HTR-8/SVneo (cell line): ENCODE results near the gene NAT9.
A peak's percentile ranks its signal among the peaks of the same experiment; 100 is the strongest.

Source experiments
- DNase-seq: peaks from one replicate; pipeline ENCODE4 v3.0.0; 2011; ENCODE audit warnings: low spot score, mixed read lengths; ENCODE audit not compliant: insufficient read length
- FAIRE-seq: peaks from 2 replicates; lab custom pipeline; 2011; peaks lifted over from hg19 to GRCh38; lab: Jason Lieb, UNC

Gene NAT9

GRCh38 chr17:74749279-74750038, 26.7 kb downstream of the NAT9 start:
- FAIRE-seq: peak; percentile 69
- DNase-seq: peak; percentile 74

- DNase-seq: peak; percentile 97
- FAIRE-seq: peak; percentile 46
These were observed 27.4 kb downstream of the NAT9 start, which contains the start of gene NHERF1 for GRCh38 chr17:74748529-74749278. Gene NHERF1 (plus strand): TSS chr17:74748628. CDS start chr17:74748847, 219 bp downstream.

DNA sequence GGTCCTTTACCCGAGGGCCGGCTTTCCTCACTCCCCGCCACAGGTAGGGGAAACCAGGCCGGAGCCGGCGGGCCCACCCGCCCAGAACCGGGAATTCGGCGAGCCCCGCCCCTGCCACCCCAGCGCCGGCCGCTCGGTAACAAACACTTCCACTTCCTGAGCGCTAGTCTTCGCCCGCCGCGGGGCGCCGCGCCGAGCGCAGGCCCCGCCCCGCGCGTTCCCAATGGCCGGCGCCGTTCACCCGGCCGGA, 27.9 kb downstream of the NAT9 start:
- DNase-seq (no peak), FAIRE-seq (peak; percentile 83)

- DNase-seq: no peak
These were observed 29.2 kb downstream of the NAT9 start for GRCh38 chr17:74746922-74747321.

GRCh38 chr17:74746376-74746775, 29.8 kb downstream of the NAT9 start:
- DNase-seq (no peak), FAIRE-seq (no peak)

More at GRCh38 chr17:74746922-74747321, 29.2 kb downstream of the NAT9 start:
- FAIRE-seq: no peak

GRCh38 chr17:74745548-74746177, 30.5 kb downstream of the NAT9 start:
- FAIRE-seq (no peak), DNase-seq (no peak)

DNA sequence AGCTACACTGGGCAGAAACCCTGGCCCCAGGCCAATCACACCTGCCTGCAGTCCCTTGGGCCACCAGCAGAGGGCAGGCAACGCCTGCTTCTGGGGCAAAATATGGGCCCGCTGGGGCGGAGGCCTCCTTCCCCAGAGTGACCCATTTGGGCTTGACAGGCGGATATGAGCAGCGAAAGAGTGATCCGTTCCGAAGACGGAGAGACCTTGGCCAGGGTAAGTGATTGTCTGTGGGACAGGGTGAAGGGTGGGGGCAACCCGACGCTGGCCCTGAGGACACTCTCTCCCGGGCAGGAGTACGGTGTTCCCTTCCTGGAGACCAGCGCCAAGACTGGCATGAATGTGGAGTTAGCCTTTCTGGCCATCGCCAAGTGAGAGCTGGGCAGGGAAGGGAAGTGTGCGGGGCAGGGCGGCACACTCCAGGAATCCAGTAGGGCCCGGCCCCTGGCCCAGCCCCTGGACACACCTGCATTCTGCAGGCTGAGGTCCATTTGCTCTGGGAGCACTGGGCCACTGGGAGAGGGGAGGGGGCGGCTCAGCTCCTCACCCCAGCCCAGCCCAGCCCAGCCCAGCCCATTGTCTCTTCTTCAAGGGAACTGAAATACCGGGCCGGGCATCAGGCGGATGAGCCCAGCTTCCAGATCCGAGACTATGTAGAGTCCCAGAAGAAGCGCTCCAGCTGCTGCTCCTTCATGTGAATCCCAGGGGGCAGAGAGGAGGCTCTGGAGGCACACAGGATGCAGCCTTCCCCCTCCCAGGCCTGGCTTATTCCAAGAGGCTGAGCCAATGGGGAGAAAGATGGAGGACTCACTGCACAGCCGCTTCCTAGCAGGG, 31.2 kb downstream of the NAT9 start:
- DNase-seq: peak; percentile 81
- FAIRE-seq: peak; percentile 72

GRCh38 chr17:74744349-74744713, 31.8 kb downstream of the NAT9 start:
- no peak for FAIRE-seq

DNA sequence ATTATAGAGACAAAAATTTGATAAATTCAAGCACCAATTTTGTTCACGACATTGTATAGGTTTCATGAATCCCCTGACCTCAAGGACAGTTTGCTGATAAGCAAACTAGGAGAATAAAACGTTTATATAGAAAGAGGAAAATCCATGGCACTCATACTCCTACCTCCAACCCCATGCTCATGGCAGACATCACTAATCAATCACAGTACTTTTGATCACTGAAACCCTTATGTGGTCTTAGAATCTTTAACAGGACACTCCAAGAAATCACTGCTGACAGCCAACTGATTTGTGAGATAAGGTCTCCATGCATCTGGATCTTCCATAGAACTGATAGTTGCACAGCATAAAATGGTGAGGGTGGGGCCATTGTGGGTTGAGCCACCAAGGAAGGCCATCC, 32.4 kb downstream of the NAT9 start:
- no peak for FAIRE-seq
- DNase-seq: no peak

More at GRCh38 chr17:74744349-74744713, 31.8 kb downstream of the NAT9 start:
- DNase-seq: no peak

DNA sequence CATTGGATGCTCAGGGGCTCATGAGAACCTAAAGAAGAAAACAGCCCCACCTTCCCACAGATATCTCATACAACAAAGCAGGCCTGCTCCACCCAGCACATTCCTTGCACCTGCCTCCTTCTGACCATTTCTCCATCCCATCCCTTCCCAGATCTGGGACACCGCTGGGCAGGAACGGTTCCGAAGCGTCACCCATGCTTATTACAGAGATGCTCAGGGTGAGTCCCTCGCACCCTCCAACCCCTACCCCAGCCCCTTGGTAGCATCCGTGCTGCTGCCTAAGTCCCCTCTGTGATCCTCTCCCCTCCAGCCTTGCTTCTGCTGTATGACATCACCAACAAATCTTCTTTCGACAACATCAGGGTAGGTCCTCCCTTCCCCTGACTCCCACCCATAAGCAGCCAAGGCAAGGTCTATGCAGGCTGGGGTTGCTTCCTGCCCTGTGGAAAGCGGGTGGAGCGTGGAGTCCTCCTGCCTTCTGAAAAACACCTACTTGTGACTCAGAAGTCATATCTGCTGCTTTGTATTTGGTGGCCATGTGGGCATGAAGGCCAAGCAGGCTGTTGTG, 33.1 kb downstream of the NAT9 start:
- no peak for FAIRE-seq

GRCh38 chr17:74742153-74742515, 34.0 kb downstream of the NAT9 start:
- DNase-seq (no peak), FAIRE-seq (no peak)

More for the DNA sequence above, 33.1 kb downstream of the NAT9 start:
- no peak for DNase-seq

DNA sequence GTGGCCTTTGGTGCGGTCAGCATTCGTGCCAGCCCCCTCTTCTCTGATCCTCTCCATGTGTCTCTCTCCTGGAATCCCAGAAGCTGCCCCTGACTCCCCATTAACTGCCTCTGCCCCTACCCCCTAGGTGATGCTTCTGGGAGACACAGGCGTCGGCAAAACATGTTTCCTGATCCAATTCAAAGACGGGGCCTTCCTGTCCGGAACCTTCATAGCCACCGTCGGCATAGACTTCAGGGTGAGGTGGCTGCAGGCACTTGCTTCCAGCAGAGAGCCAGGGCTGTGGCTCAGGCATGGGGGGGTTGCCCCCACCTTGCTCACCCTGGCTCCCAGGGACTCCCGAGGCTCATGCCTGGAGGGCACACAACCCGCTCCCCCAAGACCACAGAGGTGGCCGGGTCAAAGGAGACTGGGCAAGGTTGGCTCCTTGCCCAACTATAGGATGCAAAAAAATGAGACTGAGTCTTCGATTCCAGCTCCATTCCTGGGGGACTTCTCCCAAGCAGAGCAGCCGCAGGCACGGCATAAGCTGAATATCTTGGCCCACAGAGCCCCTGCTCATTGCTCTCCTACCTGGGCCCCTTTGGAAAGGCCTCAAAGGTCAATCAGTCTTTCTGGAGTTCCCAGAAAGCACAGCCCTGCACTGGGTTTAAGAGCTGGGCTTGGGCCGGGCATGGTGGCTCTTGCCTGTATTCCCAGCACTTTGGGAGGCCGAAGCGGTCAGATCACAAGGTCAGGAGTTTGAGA, 35.3 kb downstream of the NAT9 start:
- FAIRE-seq: no peak
- DNase-seq: no peak

DNA sequence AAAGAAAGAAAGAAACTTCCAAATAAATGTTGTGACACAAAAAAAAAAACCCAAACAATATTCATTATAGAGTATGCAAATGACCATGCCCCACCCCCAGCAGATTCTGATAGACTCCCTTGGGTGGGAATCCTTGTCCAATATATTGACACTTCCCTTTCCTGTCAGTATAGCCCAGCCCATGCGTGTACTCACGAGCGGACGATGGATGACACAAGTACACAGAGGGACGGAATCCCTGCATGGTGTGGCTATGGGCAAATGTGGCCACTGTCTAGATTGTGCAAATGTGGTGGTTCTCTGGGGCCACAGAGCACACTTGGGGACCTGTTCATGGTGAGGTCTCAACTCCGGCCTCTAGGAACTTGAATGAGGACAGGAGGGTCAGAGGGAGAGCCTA, 36.0 kb downstream of the NAT9 start:
- no peak for FAIRE-seq

DNA sequence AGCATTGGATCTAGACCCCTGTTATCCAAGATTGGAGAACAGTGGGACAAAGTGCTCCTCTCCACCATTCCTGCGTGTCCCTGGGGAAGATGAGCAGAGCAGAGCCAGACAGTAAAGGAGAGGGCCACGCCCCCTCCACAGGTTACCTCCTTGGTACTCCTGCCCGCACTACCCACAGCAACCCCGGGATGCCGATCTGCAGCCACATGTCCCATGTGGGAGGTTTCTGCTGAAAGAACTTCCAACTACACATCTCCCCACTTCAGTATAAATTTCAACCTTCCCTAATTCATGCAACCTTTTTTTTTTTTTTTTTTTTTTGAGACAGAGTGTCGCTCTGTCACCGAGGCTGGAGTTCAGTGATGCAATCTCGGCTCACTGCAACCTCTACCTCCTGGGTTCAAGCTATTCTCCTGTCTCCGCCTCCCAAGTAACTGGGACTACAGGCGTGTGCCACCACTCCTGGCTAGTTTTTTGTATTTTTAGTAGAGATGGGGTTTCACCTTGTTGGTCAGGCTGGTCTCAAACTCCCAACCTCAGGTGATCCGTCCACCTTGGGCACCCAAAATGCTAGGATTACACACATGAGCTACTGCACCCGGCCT, 36.8 kb downstream of the NAT9 start:
- DNase-seq: no peak
- no peak for FAIRE-seq

More for the DNA sequence above, 36.0 kb downstream of the NAT9 start:
- DNase-seq: no peak

DNA sequence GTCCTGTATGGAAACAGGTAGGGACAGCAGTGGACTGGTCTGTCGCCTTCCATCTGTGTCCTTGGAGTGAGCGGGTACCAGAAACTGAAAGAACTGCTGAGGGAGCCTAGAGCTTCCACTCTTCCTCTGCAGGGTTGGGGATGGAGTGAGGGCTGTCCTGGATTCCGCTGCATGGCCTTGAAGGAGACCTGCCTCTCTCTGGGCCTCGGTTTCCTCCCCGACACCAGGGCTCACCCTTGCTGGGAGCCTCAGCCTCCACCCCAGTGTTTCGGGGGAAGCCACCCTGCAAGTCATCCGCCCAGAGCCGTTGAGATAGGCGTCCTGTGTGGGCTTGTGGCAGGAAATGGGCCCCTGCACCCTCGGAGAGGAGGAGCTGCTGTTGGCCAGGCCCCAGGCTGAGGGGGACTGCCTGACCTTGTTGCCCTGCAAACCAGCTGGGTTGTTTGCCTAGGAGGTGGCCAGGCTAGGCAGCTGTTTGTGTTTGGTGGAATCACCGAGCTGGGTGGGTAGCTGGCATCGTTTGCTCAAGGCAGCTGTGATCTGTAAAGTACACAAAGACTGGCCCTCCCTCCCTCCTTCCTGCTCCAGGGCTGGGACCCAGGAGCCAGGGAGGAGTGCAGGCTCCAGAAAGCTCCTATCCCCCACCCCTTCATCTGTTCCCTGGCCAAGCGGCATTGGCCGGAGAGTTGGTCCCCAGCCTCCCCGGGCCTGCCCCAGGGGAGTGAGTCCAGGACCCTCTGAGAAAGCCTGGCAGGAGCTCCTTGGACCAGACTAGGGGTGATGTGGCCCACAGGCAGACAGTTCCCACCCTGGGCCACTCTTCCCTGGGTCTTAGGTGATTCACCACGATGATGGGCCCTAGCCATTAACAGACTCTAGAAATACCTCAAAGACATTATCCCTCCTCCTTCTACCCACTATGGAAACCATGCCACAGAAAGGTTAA, 37.8 kb downstream of the NAT9 start:
- no peak for FAIRE-seq

GRCh38 chr17:74737299-74738050, 38.7 kb downstream of the NAT9 start:
- DNase-seq (no peak), FAIRE-seq (no peak)

More for the DNA sequence above, 37.8 kb downstream of the NAT9 start:
- DNase-seq: no peak
